Pancreas (tissue), 10 donors: ENCODE measurements around the gene PFDN4. TPM values are rescaled to one million over a fixed set of nuclear protein-coding genes. Genes with fewer than 3 reads are reported as not detected.
"Not testable (repeated sequence)": the region's sequence is repeated elsewhere in the genome, so short reads cannot be mapped to it uniquely, and the experiment has no call there.

ENCODE experiments used
- ATAC-seq, 4 donors: fragments of 200-7000 bp; cut with Tn5 transposase; one replicate each; pipeline versions ENCODE4 v1.8.0 to v1.9.1; 2020; ENCODE audit warnings: mild to moderate bottlenecking in 4 of 4, moderate library complexity in 4 of 4
- DNase-seq, 6 donors: peaks; one replicate each; pipeline ENCODE4 v3.0.0-alpha.2; 2020
- FAIRE-seq: peaks from 2 replicates; lab custom pipeline; 2012; peaks lifted over from hg19 to GRCh38; lab: Jason Lieb, UNC
- H3K27ac ChIP-seq, 4 donors: fragments of 200-600 bp; sonication (generic); 1 replicate in 3 of 4; 2 replicates in 1 of 4; pipeline versions ENCODE4 v1.5.0 to v1.8.0; 2020
- H3K27me3 ChIP-seq, 4 donors: fragments of 200-600 bp; one replicate each; pipeline ENCODE4 v1.8.0; 2021
- H3K36me3 ChIP-seq, 3 donors: fragments of 200-600 bp; sonication (generic) in 1 of 3; one replicate each; pipeline versions ENCODE4 v1.5.0 to v1.8.0; 2020 to 2021
- H3K4me1 ChIP-seq, 3 donors: fragments of 200-600 bp; one replicate each; pipeline ENCODE4 v1.8.0; 2021
- H3K4me3 ChIP-seq, 4 donors: fragments of 200-600 bp; sonication (generic) in 2 of 4; one replicate each; pipeline versions ENCODE4 v1.5.0 to v1.8.0; 2020 to 2021
- H3K9me3 ChIP-seq, 4 donors: fragments of 200-600 bp; one replicate each; pipeline ENCODE4 v1.8.0; 2021
- WGBS, 2 donors: extraction: QIAGEN DNeasy Blood & Tissue Kit; methylation state at CpG; one replicate each; pipeline ENCODE4 v1.1.7; 2013; 5-methylcytosine and 5-hydroxymethylcytosine counted together
- intact Hi-C, 3 donors: fragments of 100-400 bp; cut with DNase I; formaldehyde crosslinking; loops; one replicate each; pipeline versions ENCODE4 v1.11.1 to v1.14.2; 2022
- polyA plus RNA-seq, 2 donors: library from polyadenylated mRNA; stranded (reverse); fragments of 200-250 nt; gene quantifications; one replicate each; pipeline ENCODE4 v1.2.3, GENCODE V29; 2013
- total RNA-seq, 6 donors: library from RNA; stranded (reverse); fragmentation: NEBNext Ultra II Directional in 4 of 6; extraction: Animal tissue kit (Norgen Biotek cat#: 25700) in 4 of 6; gene quantifications; one replicate each; pipeline versions ENCODE4 v1.2.1 to v1.2.4, GENCODE V29; 2021 to 2023
- TF ChIP-seq, protein P1 (sequence below), 4 donors: fragments of 200-600 bp; sonication (generic) in 3 of 4; IDR thresholded peaks; one replicate each; pipeline versions ENCODE4 v1.5.0 to v1.8.0; 2021; ENCODE audit warnings: antibody characterized with exemption in 4 of 4
- donor health status: healthy with polysubstance abuse.
- donor health status: DM: no; HTN: no; CAD: no; lungs with moderate emphysema.
- donor health status: DM: no; HTN: no; CAD: no.
- donor health status: control.
- donor health status: control.
- donor health status: Bipolar disorder and iron deficiency.
- donor health status: DM: yes; HTN: yes; CAD: no.
- donor health status: DM: no; HTN: no; CAD: no.
- donor health status: DM: no; HTN: no; CAD: no.
- donor health status: DM: yes; HTN: yes; CAD: no.

The PFDN4 gene
- total and polyA plus RNA-seq, 8 donors = 7.7 to 32.9 (median 10.5) TPM

DNA sequence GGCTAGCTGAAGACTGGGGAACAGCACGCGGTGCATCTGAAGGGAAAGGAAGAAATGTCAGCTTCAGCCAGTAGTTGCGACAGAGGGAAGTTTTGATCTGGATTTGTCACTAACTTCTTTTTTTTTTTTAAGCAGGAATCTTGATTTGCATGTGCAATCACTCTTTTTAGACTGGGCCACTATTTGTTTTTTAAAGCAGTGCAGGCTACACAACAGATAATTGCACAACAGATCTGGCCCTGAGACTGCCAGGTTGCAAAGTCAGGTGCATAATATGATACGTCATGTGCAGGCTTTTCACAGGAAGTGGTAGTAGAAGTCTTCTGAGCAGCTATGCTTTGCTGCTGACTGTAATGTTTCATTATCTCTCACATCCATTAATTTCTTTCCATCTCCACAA is 13.5 kb downstream of the PFDN4 start:
- peak in 1 of 6 donors; percentile 46 for DNase-seq
- 46 to 54% methylated on average over 4 of the region's 4 CpGs for WGBS, 2 donors
- H3K36me3 ChIP-seq = no peaks in the 10 kb centered on the region
- no peak for FAIRE-seq
- no peaks in the 10 kb centered on the region for H3K27me3 ChIP-seq
- peaks cover 0 to 14% (median 12%) of the 10 kb centered on the region in 3 donors for H3K4me1 ChIP-seq
- H3K9me3 ChIP-seq = no peaks in the 10 kb centered on the region
- TF ChIP-seq, protein P1, sequence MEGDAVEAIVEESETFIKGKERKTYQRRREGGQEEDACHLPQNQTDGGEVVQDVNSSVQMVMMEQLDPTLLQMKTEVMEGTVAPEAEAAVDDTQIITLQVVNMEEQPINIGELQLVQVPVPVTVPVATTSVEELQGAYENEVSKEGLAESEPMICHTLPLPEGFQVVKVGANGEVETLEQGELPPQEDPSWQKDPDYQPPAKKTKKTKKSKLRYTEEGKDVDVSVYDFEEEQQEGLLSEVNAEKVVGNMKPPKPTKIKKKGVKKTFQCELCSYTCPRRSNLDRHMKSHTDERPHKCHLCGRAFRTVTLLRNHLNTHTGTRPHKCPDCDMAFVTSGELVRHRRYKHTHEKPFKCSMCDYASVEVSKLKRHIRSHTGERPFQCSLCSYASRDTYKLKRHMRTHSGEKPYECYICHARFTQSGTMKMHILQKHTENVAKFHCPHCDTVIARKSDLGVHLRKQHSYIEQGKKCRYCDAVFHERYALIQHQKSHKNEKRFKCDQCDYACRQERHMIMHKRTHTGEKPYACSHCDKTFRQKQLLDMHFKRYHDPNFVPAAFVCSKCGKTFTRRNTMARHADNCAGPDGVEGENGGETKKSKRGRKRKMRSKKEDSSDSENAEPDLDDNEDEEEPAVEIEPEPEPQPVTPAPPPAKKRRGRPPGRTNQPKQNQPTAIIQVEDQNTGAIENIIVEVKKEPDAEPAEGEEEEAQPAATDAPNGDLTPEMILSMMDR (IDR thresholded peaks at IDR 0.05) = no peak
- intact Hi-C loops = loop anchor here in 1 of 3 donors (5.0 kb wide), 1 partner anchor 426 kb away; no protein-coding TSS in a partner anchor
- H3K27ac ChIP-seq = peak overlapping the region in 1 of 4 donors; percentile 27
- H3K4me3 ChIP-seq = no peak overlapping the region
- ATAC-seq = peak; percentile 81 to 89 (median 86)

DNA sequence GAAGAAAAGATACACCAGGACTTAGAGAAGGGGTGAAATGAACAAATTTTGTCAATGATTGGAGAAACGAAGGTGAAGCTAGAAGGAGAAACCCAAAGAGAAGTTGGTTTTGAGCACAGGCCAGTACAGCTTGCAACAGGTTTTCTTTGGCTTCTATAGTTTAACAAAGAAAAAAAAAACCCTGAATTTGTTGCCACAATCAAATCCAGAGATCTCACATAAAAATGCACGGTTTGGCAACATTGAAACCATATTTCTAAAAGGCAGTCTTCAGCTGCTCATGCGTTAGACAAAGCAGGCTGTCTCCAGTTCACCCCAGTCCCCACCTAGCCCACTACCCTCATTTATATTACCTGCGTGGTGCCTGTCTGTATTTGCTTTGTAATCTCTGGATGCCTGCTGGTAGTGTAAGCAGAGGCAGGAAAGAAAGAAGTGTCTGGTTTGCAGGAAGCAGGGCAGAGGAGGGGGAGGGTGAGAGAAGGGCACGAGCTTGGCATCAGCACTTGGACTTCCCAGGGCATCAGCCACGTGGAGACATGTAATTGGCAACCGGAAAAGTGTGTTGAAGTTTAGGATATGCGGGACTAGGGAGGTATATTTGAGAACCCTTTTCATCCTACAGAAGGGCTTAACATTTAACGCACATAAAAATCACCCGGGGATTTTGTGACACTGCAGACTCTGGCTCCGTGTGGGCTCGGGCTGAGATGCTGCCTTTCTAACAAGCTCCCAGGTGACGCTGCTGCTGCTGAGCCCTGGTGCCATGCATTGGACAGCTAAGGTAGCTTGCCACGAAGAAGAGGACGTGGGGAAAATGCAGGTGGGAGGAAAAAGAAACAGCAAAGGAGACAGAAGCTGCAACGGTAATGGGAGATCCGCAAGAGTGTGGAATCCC is 14.4 kb downstream of the PFDN4 start:
- H3K4me3 ChIP-seq = no peak overlapping the region
- TF ChIP-seq, protein P1 (IDR thresholded peaks at IDR 0.05) = no peak
- H3K36me3 ChIP-seq = no peaks in the 10 kb centered on the region
- DNase-seq = peak in 1 of 6 donors; percentile 11
- no peaks in the 10 kb centered on the region for H3K27me3 ChIP-seq
- peaks cover 0 to 14% (median 12%) of the 10 kb centered on the region in 3 donors for H3K4me1 ChIP-seq
- intact Hi-C loops = loop anchor here in 1 of 3 donors (5.0 kb wide), 1 partner anchor 425 kb away; no protein-coding TSS in a partner anchor
- no peaks in the 10 kb centered on the region for H3K9me3 ChIP-seq
- no peak for FAIRE-seq
- ATAC-seq = peak in 3 of 4 donors; percentile 70 to 81 (median 80)
- 47 to 50% methylated on average over 17 of the region's 17 CpGs for WGBS, 2 donors
- H3K27ac ChIP-seq = peak overlapping the region in 1 of 4 donors; percentile 27

DNA sequence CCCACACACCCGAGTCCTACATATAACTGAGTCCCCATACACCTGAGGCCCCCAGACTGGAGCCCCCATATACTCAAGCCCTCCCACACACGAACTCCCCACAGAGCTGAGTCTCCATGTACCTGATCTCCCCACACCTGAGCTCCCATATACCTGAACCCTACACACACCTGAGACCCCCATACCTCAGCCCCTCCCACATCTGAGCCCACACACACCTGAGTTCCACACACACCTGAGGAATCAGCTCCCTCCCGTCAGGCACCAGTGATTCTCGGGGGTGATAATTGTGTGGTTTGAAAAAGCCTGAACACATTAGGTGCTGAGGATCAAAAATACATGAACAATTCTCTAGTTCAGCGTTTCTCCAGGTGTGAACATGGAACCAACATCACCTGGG is 15.4 kb downstream of the PFDN4 start:
- no peak for DNase-seq
- TF ChIP-seq, protein P1 (IDR thresholded peaks at IDR 0.05) = no peak
- H3K27me3 ChIP-seq = no peaks in the 10 kb centered on the region
- no peak overlapping the region for H3K27ac ChIP-seq
- no peak overlapping the region for H3K4me3 ChIP-seq
- H3K9me3 ChIP-seq = no peaks in the 10 kb centered on the region
- H3K36me3 ChIP-seq = no peaks in the 10 kb centered on the region
- intact Hi-C loops = loop anchor here in 1 of 3 donors (5.0 kb wide), 1 partner anchor 424 kb away; no protein-coding TSS in a partner anchor
- FAIRE-seq = no peak
- 66 to 75% methylated on average over 5 of the region's 5 CpGs for WGBS, 2 donors
- no peak for ATAC-seq
- H3K4me1 ChIP-seq = peaks cover 0 to 14% (median 12%) of the 10 kb centered on the region in 3 donors

DNA sequence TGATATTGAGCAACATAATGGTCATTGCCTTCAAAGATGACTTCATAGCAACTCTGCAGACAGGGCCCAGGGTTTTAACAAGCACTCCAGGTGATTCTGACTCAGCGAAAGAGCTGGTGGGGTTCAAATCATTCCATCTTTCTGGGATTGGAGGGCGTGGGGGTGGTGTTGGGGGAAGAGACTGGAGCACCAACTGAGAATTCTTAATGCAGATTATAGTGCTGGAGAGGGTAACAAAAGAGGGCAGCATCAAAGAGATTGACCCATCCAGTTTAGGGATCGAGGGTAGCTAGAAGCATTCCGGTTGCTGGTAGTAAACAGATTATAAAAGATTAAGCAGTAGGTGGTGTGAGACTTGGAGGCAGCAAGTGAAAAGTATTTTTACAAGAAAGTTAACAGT is 15.9 kb downstream of the PFDN4 start:
- Histone ChIP-seq H3K4me3 (no peak overlapping the region), H3K9me3 (no peaks in the 10 kb centered on the region), H3K27me3 (no peaks in the 10 kb centered on the region), H3K4me1 (peaks cover 0 to 14% (median 12%) of the 10 kb centered on the region in 3 donors), H3K27ac (no peak overlapping the region), H3K36me3 (no peaks in the 10 kb centered on the region)
- intact Hi-C loops = loop anchor here in 1 of 3 donors (5.0 kb wide), 1 partner anchor 424 kb away; no protein-coding TSS in a partner anchor
- FAIRE-seq = no peak
- 72 to 84% methylated on average over 4 of the region's 4 CpGs for WGBS, 2 donors
- TF ChIP-seq, protein P1 (IDR thresholded peaks at IDR 0.05) = no peak
- DNase-seq = no peak
- ATAC-seq = no peak

DNA sequence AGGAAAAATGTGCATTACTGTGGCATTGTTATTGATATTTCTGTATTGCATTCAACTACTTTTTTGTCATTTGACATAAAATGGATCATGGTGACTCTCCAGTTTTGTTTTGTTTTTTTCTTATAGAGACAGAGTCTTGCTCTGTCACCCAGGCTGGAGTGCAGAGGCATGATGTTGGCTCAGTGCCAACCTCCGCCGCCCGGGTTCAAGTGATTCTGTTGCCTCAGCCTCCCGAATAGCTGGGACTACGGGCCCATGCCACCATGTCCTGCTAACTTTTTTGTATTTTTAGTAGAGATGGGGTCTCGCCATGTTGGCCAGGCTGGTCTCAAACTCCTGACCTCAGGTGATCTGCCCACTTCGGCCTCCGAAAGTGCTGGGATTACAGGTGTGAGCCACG is 16.8 kb downstream of the PFDN4 start:
- intact Hi-C loops = loop anchor here in 1 of 3 donors (5.0 kb wide), 1 partner anchor 423 kb away; no protein-coding TSS in a partner anchor
- peaks cover 0 to 14% (median 12%) of the 10 kb centered on the region in 3 donors for H3K4me1 ChIP-seq
- FAIRE-seq, H3K4me3 ChIP-seq, H3K27ac ChIP-seq, DNase-seq, H3K27me3 ChIP-seq, ATAC-seq, H3K9me3 ChIP-seq, H3K36me3 ChIP-seq: not testable (repeated sequence)
- 77 to 81% methylated on average over 9 of the region's 9 CpGs for WGBS, 2 donors
